NCI-H1092 treated with DMSO at 0.1 percent for 48 hours (cell line): ENCODE results near the gene GRID2.

Source experiments
- DNase-seq: peaks from one replicate; lab custom pipeline; 2025; lab: John Stamatoyannopoulos, UW

GRID2 gene

GRCh38 chr4:93684571-93684970 is 1380.8 kb downstream of the GRID2 start:
- no peak for DNase-seq

GRCh38 chr4:93687304-93687703 is 1383.5 kb downstream of the GRID2 start:
- DNase-seq = no peak

DNA sequence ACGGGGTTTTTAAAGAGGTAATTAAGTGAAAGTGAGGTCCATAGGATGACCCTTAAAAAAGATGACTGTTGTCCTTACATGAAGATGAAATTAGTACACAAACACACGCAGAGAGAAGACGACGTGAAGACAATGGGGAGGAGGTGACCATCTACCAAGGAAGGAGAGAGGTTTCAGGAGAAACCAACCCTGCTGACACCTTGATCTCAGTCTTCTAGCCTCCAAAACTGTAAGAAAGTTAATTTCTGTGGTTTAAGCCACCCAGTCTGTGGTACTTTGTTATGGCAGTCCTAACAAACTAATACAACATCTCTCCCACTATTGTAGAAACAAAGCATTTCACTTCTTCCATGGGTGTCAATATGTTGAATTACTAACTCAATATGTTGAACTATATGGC is 1385.2 kb downstream of the GRID2 start:
- DNase-seq = no peak

GRCh38 chr4:93693141-93693540 is 1389.4 kb downstream of the GRID2 start:
- DNase-seq = no peak

GRCh38 chr4:93698686-93699085 is 1394.9 kb downstream of the GRID2 start:
- no peak for DNase-seq

GRCh38 chr4:93700571-93700970 is 1396.8 kb downstream of the GRID2 start:
- DNase-seq = no peak

DNA sequence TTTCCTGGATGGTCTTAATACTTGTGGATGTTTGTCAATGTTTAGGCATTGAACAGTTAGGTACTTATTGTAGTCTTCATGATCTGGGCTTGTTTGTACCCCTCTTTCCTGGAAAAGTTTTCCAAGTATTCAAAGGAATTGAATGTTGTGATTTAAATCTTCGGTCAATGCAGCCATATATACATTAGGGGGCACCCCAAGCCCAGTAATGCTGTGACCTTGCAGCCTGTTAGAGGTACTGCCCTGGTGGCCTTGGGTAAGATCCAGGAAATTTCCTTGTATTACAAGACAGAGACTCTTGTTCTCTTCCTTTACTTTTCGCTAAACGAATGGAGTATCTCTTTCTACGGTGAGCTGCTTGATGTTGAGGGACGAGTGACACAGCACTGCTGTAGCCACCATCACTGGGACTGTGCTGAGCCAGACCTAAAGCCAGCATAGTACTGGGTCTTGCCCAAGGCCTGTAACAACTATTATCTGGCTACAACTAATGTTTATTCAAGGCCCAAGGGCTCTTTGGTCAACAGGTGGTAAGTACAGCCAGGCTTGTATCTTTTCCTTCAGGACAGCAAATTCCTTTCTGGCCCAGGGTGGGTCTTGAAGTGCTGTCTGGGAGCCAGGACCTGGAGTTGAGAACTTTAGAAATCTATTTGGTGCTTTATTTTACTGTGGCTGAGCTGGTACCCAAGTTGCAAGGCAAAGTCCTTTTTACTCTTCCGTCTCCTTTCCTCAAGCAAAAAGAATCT is 1406.5 kb downstream of the GRID2 start:
- DNase-seq = no peak

DNA sequence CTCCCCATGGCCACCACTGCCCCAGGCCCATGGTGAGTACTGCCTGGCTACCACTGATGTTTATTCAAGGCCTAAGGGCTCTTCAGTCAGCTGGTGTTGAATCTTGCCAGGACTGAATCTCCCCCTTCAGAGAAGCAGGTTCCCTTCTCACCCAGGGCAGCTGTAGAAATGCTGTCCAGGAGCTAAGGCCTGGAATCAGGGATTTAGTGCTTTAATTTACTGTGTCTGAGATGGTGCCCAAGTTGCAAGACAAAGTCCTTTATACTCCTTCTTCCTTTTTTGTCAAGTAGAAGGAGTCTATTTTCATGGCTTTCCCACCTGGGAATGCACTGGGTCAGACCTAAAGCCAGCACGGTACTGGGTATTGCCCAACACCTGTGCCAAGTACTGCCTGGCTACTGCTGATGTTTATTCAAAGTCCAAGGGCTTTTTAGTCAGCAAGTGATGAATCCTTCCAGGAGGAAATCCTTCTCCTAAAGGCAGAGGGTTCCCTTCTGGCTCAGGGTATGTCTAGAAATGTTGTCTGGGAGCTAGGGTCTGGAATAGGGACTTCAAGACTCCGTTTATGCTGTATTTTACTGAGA is 1407.2 kb downstream of the GRID2 start:
- DNase-seq = no peak

DNA sequence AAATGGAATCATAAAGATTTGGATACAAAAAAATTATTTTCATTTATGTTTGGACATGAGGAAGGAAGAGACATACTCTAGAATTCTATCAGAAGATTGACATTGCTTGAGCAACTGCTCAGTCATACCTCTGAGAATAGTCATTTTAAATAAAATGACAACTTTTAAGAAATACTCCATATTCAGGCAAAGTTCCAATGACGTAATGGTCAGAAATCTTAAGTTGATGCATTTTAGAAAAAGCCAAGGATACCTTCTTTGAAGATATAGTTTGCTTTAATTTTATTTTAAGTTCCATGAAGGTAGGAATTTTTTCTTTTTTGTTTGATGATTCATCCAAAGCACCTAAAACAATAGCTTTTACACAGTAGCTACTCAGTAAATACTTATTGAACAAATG is 1414.5 kb downstream of the GRID2 start:
- DNase-seq = no peak

GRCh38 chr4:93719552-93719951 is 1415.8 kb downstream of the GRID2 start:
- no peak for DNase-seq

GRCh38 chr4:93722446-93722845 is 1418.7 kb downstream of the GRID2 start:
- DNase-seq = no peak

GRCh38 chr4:93730251-93730650 is 1426.5 kb downstream of the GRID2 start:
- DNase-seq = no peak

DNA sequence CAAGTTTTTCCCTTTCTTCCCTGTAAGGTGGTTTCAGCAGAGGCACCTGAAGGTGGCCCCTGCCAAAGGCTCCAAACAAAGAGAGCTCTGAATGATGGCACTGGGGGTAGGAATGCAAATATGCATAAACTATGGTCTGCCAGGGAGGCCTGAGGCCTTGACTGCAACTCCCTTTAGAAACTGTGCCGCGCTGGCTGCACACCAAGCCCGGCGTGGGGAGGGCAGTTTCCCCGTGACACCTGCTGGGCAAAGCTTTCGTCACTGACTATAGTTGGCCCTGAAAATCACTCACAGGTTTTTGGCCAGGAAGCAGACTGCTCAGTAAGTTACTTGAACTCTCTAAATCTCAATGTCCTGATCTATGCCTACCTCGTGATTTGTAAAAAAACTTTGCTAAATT is 1427.0 kb downstream of the GRID2 start:
- DNase-seq = no peak

DNA sequence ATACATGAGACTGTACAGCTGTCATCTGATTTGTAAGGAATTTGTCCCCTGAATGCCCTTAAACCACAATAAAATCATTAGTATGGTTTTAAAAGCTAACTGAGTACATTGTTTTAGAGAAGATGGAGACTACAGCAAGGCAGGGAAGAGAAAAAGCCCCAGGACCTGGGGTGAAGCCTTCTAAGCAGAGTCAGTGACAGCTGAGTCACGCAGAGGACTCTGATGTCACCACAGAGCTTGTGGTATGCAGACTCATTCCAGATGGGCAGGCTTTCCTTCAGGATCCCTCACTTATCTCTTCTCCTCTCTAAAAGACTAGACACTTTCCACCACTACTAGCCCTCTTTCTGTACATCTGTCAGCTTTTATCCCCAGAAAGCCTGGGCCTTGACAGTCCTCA is 1427.7 kb downstream of the GRID2 start:
- DNase-seq = no peak

DNA sequence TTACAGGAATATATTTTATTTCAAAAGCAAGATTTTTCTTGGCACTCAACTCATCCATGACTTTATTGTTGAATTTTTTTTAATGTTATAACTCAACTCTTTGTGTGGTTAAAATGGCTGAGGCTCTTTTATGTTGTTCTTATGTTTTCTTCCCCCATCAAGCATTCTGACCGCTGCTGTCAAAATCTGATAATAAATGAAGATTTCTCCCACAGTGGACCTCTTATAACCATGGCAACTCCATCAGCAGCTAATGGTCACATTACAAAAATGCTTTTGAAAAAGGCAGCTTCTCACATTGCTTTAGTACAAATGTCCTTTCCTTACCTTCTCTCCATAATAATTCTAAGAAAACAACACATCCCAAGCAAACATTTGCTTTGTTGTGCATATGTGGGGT is 1428.7 kb downstream of the GRID2 start:
- no peak for DNase-seq

GRCh38 chr4:93740890-93741289 is 1437.1 kb downstream of the GRID2 start:
- DNase-seq = no peak

DNA sequence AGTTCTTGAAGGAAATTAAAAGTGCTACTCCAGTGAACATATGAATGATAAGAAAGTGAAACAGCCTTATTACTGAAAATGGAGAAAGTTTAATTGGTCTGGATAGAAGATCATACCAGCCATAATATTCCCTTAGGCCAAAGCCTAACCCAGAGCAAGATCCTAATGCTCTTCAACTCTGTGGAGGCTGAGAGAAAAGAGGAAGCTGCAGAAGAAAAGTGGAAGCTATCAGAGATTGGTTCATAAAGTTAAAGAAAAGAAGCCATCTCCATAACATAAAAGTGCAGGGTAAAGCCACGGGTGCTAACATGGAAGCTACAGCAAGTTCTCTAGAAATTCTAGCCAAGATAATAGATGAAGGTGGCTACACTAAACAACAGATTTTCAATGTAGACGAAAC is 1439.3 kb downstream of the GRID2 start:
- no peak for DNase-seq

DNA sequence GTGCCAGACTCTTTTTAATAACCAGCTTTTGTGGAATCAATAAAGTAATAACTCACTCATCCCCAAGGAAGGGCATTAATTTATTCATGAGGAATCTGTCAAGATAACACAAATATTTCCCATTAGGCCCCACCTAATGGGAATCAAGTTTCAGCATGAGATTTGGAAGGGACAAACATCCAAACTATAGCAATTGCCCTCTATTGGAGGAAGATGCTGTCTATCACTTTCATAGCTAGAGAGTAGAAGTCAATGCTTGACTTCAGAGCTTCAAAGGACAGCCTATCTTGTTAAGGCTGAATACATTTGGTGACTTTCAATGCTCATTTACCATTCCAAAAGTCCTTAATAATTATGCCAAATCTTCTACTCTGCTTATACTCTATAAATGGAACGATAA is 1439.9 kb downstream of the GRID2 start:
- no peak for DNase-seq

GRCh38 chr4:93744961-93745360 is 1441.2 kb downstream of the GRID2 start:
- DNase-seq = no peak

- no peak for DNase-seq
These were observed 1442.3 kb downstream of the GRID2 start for GRCh38 chr4:93746031-93746430.

- no peak for DNase-seq
These were observed 1443.5 kb downstream of the GRID2 start for GRCh38 chr4:93747220-93747619.

DNA sequence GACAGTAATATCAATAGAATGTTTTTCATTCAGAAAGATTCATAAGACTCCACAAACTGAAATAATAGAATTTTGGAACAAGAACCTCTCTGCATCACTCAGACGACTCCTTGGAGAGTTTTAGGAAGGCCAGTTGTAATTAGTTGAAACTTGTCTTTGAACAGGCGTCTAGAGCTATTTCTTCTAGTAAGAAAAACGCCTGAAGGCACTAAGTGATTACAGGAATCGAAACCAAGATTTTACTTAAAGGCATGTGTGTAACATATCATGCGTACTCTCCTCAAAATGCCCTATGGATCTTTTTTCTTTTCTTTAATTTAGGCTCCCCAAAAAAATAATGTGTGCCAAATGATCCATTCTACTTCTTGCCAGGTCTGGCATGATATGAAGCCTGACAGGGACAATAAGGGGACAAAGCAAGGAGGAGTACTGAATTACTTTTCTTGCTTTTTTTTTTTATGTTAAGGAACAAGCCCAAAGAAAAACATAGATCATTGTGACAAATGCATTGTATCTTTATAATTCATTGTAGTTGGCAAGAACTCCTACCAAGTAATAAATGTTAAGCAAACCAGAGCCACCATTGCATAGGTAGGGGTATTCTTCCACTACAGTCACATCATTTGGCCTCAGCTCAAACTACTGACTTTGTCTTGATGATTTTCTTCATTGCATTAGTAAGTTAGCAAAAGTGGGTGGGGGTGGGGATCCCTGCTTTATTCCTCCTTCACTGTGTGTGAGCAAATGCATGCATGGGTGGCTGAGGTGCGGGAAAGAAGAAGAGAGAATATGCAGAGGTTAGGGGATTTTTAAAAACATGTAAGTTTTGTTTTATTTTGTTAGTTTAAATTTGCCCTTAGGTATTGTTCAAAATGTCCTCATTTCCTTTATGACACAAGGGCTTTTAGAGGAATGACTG is 1444.9 kb downstream of the GRID2 start:
- DNase-seq = no peak

DNA sequence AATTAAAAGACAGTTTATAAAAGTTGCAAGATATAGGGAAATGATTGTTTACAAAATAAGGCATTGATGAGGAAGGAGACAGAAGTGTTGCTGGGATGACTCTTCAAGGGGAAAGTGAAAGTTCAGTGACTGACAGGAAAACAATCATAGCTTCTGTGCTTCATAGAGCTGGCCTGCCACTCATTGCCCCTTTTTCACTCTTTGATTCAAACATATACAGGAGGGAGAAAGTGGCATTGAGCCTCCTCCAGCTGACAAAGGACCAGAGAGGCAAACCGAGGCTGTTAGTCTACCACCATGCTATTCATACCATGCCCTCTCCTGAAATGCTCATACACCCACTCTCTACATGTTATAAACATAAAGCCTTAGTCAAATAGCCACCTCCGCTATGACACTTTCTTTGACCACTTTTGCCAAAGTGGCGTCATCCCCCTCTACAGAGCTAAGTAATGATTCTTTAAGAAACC is 1445.6 kb downstream of the GRID2 start:
- DNase-seq = no peak
